HG03025 (cell line): ENCODE results near the gene CALML6.

Experiments used
- ATAC-seq: cut with Tn5 transposase; IDR thresholded peaks from one replicate; pipeline ENCODE4 v1.9.1; 2021; ENCODE audit warnings: mild to moderate bottlenecking, moderate library complexity; ENCODE audit not compliant: unreplicated experiment, low FRiP score

The CALML6 gene

DNA sequence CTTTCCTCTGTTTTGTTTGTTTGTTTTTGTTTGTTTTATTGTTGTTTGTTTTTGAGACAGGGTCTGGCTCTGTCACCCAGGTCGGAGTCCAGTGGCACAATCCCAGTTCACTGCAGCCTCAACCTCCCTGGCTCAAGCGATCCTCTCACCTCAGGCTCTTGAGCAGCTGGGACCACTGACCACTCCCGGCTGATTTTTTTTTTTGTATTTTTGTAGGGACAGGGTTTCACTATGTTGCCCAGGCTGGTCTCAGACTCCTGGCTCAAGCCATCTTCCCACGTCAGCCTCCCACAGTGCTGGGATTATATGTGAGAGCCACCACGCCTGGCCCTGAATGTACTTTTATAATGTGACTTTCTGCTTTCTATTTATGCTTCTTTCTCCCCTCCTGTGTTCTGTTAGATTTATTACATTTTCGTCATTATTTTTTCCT is 5.0 kb upstream of the CALML6 start:
- ATAC-seq: no peak

DNA sequence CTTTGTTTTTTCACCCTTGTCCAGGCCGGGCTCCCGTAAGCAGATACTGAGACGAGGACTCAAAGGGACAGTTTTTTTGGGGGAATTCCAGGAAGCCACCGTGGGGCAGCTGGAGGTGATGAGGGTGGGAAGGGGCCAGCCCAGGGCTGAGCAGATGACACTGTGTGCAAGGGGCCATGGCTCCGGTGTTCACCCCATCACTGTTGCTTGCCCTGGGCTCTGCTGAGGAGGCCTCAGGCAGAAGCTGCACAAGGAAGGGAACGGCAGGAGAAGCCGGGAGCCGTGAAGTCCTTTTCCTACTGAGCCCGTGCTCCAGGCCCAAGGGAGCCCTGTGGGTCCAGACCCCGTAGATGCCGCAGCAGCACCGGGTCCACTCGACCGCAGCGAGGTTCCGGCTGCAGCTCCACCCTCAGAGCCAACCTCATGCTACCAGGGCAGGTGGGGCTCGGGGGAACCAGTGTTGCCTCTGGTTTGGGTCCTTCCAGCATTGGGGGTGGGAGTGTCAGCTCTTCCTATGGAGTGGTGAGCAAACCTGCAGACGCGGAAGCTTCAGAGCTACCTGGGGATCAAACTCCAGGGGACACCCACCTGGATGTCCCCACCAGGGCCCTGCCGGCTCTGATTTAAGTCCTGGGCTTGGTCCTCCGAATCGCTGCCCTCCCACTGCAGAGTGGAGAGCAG is 4.3 kb upstream of the CALML6 start:
- no peak for ATAC-seq

DNA sequence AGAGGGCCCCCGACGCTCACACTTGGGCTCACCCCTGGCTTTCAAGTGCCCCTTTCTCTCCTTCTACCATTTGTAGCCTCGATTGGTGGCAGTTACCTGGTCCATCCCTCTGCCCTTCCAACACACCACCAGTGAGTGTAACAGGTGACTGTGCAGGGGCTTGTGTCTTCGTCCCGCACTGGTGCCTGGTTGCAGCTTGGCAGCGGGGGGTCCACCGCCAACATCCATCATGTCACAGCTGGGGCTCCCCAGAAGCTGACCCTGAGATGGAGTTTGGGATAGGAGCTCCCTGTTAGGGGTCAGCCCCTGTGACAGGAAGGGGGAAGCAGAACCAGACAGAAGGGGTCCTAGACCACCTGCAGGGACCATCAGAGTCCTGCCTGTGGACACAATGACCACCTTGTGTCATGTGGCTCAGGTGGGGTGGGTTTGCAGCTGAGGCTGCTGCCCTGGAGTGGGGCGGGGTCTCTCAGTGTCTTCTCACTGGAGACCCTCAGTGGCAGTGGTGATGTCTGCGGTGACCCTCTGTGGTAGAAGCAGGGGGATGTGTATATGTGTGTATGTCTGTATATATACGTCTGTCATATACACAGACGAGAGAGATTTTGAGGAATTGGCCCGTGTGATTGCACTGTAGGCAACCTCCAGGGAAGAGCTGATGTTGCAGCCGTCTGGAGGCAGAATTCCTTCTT is 3.6 kb upstream of the CALML6 start:
- no peak for ATAC-seq

DNA sequence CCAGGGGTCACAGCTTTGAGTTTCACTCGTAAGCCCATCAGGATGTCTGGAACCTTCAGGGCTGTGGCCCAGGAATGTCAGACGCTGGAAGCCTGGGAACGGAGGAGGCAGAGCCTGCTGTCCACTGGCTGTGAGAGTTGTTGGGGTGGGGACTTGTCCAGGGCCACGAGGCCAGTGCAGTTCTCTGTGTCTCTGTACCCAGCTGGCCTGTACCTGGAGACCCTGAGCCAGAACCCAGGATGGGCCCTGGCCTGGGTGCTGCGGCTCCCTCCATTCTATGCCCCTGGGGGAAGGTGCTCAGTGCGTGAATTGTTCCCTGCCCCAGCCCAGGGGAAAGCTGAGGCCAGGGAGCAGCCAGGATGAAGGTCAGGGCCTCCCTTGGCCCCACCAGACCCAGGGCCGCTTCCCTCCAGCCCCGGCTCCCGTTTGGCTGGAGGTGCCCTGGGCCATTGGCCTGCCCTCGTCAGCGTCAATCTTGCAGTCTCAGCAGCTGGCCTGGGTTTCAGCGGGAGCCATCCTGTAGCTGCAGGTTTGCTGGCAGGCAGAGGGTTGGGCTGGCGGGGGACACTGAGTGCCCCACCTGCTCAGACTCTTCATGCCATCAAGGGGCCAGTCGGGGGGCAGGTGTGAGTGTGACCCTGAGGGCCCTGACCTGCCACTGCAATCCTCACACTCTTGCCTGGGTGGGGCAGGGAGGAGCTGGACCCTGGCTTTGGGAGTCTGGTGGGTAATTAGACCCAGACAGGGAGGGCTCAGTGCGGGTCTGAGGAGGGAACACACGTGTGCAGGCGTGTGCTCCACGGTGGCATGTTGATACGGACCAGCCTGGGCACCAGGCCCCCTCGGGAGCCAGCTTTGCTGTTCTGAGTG is 724 bp upstream of the CALML6 start:
- no peak for ATAC-seq

DNA sequence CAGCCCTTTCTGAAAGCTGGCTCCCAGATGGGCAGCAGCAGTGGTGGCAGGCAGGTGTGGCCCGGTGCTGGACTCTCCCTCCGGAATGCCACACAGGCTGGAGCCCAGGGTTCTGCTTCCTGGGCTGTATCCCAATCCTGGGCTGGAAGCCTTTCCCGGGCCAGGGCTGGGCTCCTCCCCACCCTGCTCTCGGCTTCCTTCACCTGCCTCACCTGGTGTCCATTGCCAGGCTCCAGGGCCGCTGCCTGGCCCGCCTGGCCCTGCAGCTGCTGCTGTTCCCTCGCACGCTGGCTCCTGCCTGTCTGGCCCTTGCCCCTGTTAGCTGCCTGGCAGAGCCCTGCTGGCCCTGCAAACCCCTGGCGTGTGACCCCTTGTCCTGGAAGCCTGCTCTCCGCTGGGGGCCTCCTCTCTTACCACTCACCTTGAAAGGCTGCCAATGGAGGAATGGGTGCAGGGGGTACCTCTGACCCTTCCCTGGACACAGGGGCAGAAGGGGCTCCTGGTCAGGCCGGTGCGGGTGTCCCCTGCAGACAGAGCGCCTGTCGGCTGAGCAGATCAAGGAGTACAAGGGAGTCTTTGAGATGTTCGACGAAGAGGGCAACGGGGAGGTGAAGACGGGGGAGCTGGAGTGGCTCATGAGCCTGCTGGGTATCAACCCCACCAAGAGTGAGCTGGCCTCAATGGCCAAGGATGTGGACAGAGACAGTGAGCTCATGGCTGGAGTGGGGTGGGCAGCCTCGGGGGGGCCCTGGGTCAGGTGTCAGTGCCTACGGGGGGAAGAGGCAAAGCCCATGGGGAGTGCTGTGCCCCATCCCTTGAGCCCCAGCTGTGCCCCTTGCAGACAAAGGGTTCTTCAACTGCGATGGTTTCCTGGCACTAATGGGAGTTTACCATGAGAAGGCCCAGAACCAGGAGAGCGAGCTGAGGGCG is 1.1 kb downstream of the CALML6 start:
- ATAC-seq: no peak

DNA sequence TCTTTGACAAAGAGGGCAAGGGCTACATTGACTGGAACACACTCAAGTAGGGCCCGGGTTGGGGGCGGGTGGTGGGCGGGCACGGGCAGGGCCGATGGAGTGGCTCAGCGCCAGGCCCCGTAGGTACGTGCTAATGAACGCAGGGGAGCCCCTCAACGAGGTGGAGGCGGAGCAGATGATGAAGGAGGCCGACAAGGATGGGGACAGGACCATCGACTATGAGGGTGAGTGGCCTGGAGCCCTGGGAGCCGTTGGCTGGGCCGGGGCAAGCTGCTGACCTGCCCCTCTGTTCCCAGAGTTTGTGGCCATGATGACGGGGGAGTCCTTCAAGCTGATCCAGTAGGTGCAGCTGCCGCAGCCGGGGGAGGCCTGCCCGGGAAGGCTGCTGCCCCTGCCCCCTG is 1.8 kb downstream of the CALML6 start:
- ATAC-seq: no peak

DNA sequence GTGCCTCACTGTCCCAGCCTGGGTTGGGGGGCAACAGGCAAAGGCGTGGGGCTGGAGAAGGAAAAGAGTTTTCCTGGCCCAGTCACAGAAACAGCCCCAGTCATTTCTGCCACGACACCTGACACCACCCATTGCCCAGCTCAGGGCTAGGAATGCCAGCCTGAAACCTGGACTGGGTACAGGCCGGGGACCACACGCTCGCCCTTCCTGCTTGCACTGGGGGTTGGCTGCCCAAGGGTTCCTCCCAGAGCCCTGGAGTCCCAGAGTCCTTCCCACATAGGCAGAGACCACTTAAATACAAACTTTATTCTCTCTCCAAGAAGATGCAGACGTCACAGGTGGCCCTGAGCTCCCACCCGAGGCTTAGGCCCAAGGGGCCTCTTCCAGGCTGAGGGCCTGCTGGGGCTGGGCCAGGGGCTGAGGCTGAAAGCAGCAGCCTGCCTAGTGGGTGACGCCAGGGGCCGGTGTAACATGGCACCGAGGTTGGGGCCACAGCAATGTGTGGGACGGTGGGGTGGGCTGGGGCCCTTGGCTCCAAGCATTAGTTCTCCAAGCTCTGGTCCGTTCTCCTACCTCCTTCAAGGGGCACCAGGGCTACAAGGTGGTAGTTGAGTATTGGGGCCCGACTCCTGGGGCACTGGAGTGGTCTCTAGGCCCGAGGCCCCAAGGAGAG is 2.4 kb downstream of the CALML6 start:
- no peak for ATAC-seq

DNA sequence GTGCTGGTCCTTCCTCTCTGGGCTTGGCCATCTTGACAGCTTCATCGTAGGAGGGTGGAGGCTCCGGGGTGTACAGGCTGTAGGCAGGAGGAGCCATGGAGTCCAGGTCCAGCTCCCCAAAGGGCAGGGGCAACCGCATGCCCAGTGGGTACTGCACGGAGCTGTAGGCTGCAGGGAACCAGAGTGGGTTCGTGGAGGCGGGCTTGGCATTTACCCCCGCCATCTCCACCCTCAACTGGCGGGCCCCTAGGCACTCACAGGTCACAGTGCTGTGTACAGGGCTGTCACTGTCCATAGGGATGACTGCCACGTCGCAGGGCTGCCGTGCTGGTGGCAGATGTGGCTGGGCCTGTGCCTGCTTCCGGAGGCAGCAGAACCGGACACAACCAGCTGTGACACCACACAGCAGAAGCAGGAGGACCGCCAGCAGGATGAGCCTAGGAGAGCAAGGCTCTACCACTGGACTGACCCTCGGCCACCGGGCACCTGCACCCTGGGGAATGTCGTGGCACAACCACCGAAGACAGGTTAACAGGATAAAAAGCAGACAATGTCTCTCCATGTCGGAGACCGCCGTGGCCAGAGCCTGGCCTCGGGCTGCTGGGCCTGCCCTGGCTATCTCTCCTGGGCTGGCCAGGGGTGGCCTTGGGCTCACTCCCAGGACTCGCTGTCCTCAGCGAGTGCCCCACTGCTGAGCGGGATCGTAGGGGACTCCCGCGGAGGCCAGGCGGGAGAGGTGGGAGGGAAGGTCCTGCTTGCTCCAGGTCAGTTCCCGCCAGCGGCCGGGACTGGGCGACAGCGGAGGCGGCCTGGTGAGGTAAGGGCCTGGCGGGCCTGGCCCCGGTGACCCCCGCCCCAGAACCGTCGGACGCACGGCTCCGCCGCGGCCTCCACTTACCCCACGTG is 3.2 kb downstream of the CALML6 start:
- no peak for ATAC-seq

DNA sequence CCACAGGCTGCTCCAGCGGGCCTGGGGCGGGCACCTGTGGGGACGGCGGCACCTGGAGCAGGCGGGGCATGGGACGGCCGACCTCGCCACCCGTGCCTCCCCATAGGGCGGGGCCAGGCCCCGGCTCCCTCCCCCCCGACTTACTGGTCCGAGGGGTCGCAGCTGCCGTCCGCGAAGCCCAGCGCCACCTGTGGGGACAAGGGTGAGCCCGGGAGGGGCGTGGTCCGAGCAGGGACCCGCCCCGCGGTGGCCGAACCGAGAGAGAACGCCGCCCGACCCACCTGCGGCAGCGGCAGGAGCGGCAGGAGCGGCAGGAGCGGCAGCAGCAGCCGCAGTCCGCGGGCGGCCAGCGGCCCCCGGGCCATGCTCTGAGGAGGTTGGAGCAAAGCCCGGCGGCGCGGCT is 3.8 kb downstream of the CALML6 start, which contains the start of gene TMEM52:
TMEM52 (minus strand) TSS at position 379 of the 403 bp plus-strand sequence; CDS start at position 365, 14 bp downstream.
- peak; percentile 15 for ATAC-seq

DNA sequence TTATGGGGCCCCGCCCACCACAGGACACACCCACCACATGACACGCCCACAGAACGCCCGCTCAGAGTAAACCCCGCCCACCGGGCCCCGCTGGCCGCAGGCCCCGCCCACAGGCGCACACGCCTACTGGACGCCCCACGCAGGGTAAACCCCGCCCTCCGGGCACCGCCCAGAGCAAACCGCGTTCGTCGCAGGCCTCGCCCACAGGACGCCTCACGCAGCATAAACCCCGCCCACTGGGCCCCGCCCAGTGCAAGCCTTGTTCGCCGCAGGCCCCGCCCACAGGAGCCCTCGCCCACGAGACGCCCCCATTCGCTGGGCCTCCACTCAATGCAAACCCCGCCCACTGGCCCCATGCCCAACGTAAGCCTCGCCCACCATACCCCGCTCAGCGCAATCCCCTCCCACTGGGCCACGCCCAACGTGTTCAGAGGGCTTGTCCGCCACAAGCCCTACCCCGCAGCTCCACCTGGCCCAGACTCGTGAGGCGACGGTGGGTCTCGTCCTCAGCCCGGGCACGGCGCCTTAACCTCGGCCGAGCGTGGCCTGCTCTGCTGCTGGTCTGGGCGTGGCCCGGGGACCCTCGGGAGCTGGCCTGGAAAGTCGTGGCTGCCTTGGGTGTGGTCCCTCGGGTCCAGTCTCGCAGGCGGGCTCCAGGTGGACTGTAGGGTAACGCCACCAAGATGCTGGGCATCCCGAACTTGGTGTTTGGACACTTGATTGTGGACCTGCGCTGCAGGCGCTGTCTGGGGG is 4.4 kb downstream of the CALML6 start:
- peak; percentile 63 for ATAC-seq

DNA sequence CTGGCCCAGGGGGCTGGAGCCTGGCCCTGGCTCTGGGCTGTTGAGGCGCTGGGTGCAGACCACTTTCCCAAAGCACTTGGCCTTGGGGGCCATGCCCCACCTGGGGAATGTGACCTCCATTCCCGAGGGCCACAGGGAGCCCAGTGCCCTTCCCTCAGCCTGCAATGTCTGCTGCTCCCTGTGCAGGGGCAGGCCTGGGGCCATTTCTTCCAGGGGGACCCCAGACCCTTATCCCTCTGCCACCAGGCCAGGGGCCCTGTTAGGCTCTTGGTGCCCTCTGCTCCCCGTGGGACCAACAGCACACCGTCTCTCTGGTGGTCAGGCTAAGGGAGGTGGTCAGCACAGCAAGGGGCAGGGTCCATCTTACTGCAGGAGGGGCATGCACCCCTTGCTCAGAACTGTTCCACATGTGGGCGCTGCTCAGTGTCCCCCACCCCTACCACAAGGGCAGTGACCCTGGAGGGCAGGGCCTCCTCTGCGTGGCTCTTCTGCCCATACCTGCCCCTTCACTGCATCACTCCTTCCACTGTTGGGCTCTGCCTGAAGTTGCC is 5.1 kb downstream of the CALML6 start:
- ATAC-seq: no peak

DNA sequence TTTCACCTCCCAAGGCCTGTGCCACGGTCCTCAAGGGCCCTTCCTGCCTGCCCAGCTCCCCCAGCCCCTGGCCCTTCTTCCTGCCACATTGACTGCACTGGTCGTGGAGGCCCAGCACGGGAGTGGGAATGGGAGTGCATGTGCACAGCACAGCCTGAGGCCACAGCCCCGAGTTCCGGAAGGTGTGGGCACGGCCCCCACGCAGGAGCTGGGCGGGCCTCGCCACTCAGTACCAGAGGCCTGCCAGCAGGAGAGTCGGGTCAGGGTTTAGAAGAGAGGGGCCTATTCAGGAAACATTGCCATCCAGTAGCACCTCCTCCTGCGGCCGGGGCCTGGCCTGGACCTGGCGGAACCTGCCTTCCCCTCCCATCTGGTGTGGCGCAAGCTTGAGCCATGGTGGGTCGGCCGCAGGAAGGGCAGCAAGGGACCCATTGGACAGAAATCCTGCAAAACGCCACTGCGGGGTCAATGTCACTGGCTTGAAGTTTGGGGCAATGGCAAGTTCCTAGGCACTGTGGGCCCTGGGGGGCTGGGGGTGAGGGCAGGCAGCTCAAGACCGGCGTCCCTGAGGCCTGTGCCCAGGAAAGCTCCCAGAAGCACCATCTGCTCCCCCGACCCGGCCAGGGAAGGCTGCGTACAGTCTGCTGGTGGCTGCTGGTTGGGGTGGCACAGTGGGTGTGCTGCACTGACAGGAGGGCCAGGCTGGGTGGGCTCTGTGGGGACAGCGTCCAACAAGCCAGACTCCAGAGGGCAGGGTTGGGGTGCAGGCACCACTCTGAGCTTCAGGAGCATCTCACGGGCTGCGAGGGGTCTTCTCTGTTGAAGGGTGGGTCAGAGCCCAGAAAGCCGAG is 5.8 kb downstream of the CALML6 start:
- ATAC-seq: no peak

DNA sequence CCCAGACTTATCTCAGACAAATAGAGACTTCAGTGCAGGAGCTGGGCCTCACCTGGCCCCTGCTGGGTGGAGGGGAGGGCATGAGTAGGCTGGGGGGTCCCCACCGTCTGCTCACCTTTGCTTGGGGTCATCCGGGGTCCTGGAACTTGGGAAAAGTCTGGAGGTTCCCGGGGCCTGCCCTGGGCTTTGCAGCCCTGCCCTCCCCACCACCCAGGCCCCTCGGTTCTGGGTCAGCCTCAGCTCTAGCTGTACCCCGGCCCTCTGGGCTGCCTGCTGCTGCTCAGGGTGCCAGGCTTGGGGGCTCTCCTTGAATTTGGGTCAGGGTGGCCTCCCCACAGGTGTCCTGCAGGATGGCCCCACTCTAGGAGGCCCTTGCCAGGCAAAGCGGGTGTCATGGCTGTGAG is 6.4 kb downstream of the CALML6 start:
- no peak for ATAC-seq

DNA sequence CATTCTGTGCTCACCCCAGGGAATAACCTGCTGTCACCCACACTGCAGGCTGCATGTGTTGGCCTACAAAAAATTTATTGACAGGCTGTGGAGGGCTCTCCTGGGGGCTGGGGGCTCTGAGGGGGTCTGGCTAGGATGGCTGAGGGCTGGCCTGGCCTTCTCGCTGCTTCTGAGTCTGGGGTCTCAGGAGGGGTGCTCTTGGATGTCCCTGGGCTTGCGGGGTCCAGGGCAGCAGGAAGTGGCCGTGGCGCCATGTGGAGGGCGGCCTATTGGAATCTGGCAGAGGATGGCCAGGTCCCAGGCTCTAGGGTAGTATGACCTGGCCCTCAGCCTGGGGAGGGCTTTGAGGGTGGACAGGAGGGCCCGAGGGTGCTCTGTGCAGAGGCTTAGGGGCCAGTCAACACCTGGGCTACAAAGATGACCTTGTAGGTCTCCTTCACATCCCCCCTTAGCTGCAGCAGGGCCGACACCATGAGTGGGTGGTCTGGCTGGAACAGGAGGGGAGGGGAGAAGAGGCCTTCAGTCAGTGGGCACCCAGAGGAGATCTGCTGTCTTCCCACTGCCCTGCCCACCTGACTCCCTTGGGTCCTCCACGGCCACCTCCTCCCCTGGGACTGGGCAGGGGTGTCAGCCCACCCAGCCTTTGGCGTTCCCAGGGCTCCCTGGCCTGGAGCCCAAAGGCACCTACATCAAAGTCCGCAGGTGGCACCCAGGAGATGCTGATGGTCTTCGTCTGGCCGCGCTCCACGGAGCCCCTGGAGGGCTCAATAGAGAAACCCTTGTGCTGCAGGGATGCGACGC is 7.0 kb downstream of the CALML6 start:
- no peak for ATAC-seq

DNA sequence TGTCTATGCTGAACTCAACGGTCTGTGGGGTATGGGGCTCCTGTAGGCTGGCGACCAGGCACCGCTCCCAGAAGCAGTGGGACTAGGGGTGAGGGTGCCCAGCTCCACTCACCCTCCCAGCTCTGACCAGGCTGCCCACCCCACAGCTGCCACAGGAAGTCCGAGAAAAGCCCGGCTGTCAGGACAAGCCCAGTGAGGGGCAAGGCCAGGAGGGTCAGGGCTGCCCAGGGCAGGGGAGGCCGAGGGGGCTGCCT is 7.6 kb downstream of the CALML6 start:
- no peak for ATAC-seq
